HepG2 (cell line): ENCODE measurements around the gene C11orf65.

Experiments used
- KDM5B ChIP-seq: sonication (generic); formaldehyde crosslinking; IDR thresholded peaks from 2 replicates; pipeline ENCODE4 v1.4.0; 2020; ENCODE audit warnings: missing genetic modification reagents, mild to moderate bottlenecking, borderline replicate concordance
- RBM22 ChIP-seq: fragments of 200-400 bp; formaldehyde crosslinking; optimal IDR thresholded peaks from 2 replicates; pipeline ENCODE3; 2017; ENCODE audit warnings: mild to moderate bottlenecking, low read length, moderate library complexity

- TF ChIP-seq KDM5B (CRISPR knock-in tag) = no peak
- TF ChIP-seq RBM22 = no peak
Measured at GRCh38 chr11:108338750-108339149, 128.6 kb downstream of the C11orf65 start.
